K562 (cell line): ENCODE results near the gene NET1. TPM values are rescaled to one million over a fixed set of nuclear protein-coding genes. Genes with fewer than 3 reads are reported as not detected.
A peak's percentile ranks its signal among the peaks of the same experiment; 100 is the strongest.

ENCODE experiments used
- BCL6 ChIP-seq: fragments of 250-450 bp; sonication (Bioruptor Pico); IDR thresholded peaks from 2 replicates; pipeline ENCODE4 v1.4.0; 2020
- CHAMP1 ChIP-seq: fragments of 450-650 bp; IDR thresholded peaks from 2 replicates; pipeline ENCODE4 v1.6.1; 2016; ENCODE audit warnings: mild to moderate bottlenecking
- DNMT1 ChIP-seq: fragments of 450-650 bp; IDR thresholded peaks from 2 replicates; pipeline ENCODE4 v1.6.1; 2016; ENCODE audit warnings: antibody characterized with exemption, mild to moderate bottlenecking
- ETV1 ChIP-seq: fragments of 450-650 bp; conservative IDR thresholded peaks from 2 replicates; pipeline ENCODE4 v1.6.1; 2016; ENCODE audit warnings: missing genetic modification characterization, control low read depth, low read depth, missing compliant biosample characterization
- ETV5 ChIP-seq: sonication (generic); formaldehyde crosslinking; IDR thresholded peaks from 2 replicates; pipeline ENCODE4 v1.4.0; 2020; ENCODE audit warnings: low read depth, mild to moderate bottlenecking, missing genetic modification reagents
- FOXM1 ChIP-seq, 2 experiments: fragments of 450-650 bp in 1 of 2; sonication (generic) in 1 of 2; formaldehyde crosslinking in 1 of 2; IDR thresholded peaks; 2 replicates each; pipeline versions ENCODE4 v1.6.1 to v1.9.0; 2017 to 2022; ENCODE audit warnings: low read depth in 2 of 2, mild to moderate bottlenecking in 2 of 2, missing genetic modification reagents in 1 of 2, moderate library complexity in 1 of 2
- HDAC2 ChIP-seq: fragments of 450-650 bp; IDR thresholded peaks from 2 replicates; pipeline ENCODE4 v1.6.1; 2016; ENCODE audit warnings: mild to moderate bottlenecking
- JUND ChIP-seq, 2 experiments: IDR thresholded peaks; 2 replicates in 1 of 2; 3 replicates in 1 of 2; pipeline ENCODE4 v1.6.1; 2011; ENCODE audit warnings: borderline replicate concordance in 2 of 2, low read depth in 2 of 2, low read length in 2 of 2, improper control_type of control experiment in 1 of 2, missing biosample characterization in 1 of 2, missing genetic modification characterization in 1 of 2, missing genetic modification reagents in 1 of 2
- MAFK ChIP-seq: IDR thresholded peaks from 2 replicates; pipeline ENCODE4 v1.6.1; 2011; ENCODE audit warnings: low read length, improper control_type of control experiment
- MLX ChIP-seq, 2 experiments: fragments of 450-650 bp in 1 of 2; sonication (generic) in 1 of 2; formaldehyde crosslinking; conservative IDR thresholded peaks; 2 replicates each; pipeline versions ENCODE4 v1.4.0 to v1.8.1; 2020 to 2022; ENCODE audit warnings: mild to moderate bottlenecking in 1 of 2, missing genetic modification reagents in 1 of 2
- NCOA6 ChIP-seq: fragments of 450-650 bp; IDR thresholded peaks from 2 replicates; pipeline ENCODE4 v1.6.1; 2017; ENCODE audit warnings: mild to moderate bottlenecking
- NCOR1 ChIP-seq: fragments of 450-650 bp; IDR thresholded peaks from 2 replicates; pipeline ENCODE4 v1.6.1; 2016; ENCODE audit warnings: mild to moderate bottlenecking, moderate library complexity
- POLR2H ChIP-seq: IDR thresholded peaks from 2 replicates; pipeline ENCODE4 v1.6.1; 2016; ENCODE audit warnings: missing genetic modification characterization, low read depth, mild to moderate bottlenecking, control low read depth, missing compliant biosample characterization, moderate library complexity
- PRMT5 ChIP-seq: sonication (generic); formaldehyde crosslinking; IDR thresholded peaks from 2 replicates; pipeline ENCODE4 v1.5.0; 2020; ENCODE audit warnings: missing genetic modification reagents
- PRPF4 ChIP-seq: fragments of 200-400 bp; formaldehyde crosslinking; IDR thresholded peaks from one replicate; pipeline ENCODE4 v1.6.1; 2017; ENCODE audit warnings: low read length, low read depth, mild to moderate bottlenecking; ENCODE audit not compliant: insufficient read depth, poor library complexity, severe bottlenecking
- ZNF384 ChIP-seq: IDR thresholded peaks from 2 replicates; pipeline ENCODE4 v1.6.1; 2012; ENCODE audit warnings: low read depth, low read length, improper control_type of control experiment
- ZNF518B ChIP-seq: fragments of 250-450 bp; sonication (Bioruptor Pico); IDR thresholded peaks from 2 replicates; pipeline ENCODE4 v1.5.0; 2021; ENCODE audit warnings: mild to moderate bottlenecking, moderate library complexity
- ZNF699 ChIP-seq: fragments of 250-450 bp; sonication (Bioruptor Pico); IDR thresholded peaks from 2 replicates; pipeline ENCODE4 v1.8.0; 2021; ENCODE audit warnings: mild to moderate bottlenecking, moderate library complexity; ENCODE audit not compliant: insufficient replicate concordance
- polyA plus RNA-seq, 8 experiments: library from polyadenylated mRNA; depleted of rRNA in 4 of 8; stranded (reverse) in 5 of 8; unstranded in 3 of 8; fragments of >200 nt; fragmentation: Nextera tagmentation in 2 of 8; fragmentation: Illumina TruSeq in 1 of 8; extraction: Ambion mirVana in 2 of 8; extraction: Trizol in 1 of 8; gene quantifications; 2 replicates each; pipeline versions ENCODE4 v1.2.1 to v1.2.3, GENCODE V29; 2011 to 2014; ENCODE audit warnings: inconsistent platforms in 1 of 8, missing spikeins in 1 of 8
- total RNA-seq, 7 experiments: library from RNA; depleted of rRNA in 6 of 7; stranded (reverse); fragments of >200 nt in 6 of 7; fragmentation: Illumina TruSeq in 2 of 7; extraction: Trizol in 2 of 7; gene quantifications; 2 replicates each; pipeline versions ENCODE4 v1.2.1 to v1.2.3, GENCODE V29; 2011 to 2021; ENCODE audit warnings: low replicate concordance in 1 of 7
- TF ChIP-seq, protein P1 (sequence below): sonication (generic); formaldehyde crosslinking; IDR thresholded peaks from 2 replicates; pipeline ENCODE4 v1.8.0; 2022; ENCODE audit warnings: missing genetic modification reagents, mild to moderate bottlenecking, moderate library complexity, borderline replicate concordance

NET1 gene
- total and polyA plus RNA-seq, 9 of the 15 experiments (the other 6 are each of a cell fraction or from before 2014, with no cell fraction given) = 47.4 to 258 (median 106) TPM

DNA sequence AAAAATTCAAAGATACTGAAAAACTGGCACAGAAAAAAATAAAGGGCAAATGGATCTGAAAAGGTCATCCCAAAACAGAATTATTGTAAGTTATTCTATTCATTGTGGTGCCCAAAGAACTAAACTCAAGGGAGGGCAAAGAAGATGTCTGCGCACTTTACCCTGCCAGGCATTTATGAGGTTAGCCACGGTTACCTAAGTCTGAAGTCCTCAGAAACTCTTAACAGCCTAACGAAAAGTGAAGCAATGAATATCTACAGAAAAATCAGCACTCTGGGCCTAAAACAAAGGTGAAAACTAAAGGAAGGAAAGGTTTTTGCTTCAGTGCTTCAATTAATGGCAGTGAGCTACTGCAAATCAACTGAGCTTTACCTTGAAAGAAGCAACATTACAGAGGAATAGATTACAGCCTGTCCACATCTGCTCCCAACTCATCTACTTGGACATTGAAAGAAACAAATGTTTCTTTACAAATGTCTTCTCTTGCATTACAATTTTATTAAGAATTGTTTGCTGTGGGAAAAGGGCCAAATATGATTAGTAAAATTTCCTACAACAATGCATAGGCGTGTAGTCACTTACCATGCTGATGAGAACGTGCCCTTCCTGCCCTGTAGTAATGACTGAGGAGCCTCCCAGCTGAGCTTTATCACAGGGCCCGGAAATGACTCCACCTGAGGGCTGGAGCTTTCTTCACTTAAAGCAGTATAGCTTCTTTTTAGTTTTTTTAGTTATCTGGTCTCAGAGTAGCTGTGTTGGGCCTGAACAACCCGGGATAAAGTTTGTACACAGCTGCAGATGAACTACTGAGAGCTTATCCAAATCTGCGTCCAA lies 7.9 kb upstream of the NET1 start, which contains the start of gene TUBAL3 (continued):
- no peak for TF ChIP-seq ZNF518B (CRISPR knock-in tag)
- peak; percentile 60 for TF ChIP-seq ZNF384
- TF ChIP-seq ETV5 (CRISPR knock-in tag) = peak; percentile 71; the same call in 1 of the 2 replicates
- no peak for TF ChIP-seq BCL6 (CRISPR knock-in tag)
- TF ChIP-seq NCOR1 = peak; percentile 23; the same call in 1 of the 2 replicates
- TF ChIP-seq, protein P1, sequence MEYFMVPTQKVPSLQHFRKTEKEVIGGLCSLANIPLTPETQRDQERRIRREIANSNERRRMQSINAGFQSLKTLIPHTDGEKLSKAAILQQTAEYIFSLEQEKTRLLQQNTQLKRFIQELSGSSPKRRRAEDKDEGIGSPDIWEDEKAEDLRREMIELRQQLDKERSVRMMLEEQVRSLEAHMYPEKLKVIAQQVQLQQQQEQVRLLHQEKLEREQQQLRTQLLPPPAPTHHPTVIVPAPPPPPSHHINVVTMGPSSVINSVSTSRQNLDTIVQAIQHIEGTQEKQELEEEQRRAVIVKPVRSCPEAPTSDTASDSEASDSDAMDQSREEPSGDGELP = peak; percentile 78
- peak; percentile 54; the same call in 1 of the 2 replicates for TF ChIP-seq CHAMP1
- no peak for TF ChIP-seq PRPF4
- TF ChIP-seq HDAC2 = peak; percentile 38; the same call in 1 of the 2 replicates
- TF ChIP-seq ZNF699 = no peak
- TF ChIP-seq MAFK = no peak
- TF ChIP-seq MLX (CRISPR knock-in tag; conservative IDR thresholded peaks at IDR 0.05) = no peak
- TF ChIP-seq FOXM1 (IDR thresholded peaks at IDR 0.05; ENCODE audit: low read depth) = peak; percentile 44
- no peak for TF ChIP-seq FOXM1 (CRISPR knock-in tag; IDR thresholded peaks at IDR 0.05; ENCODE audit: low read depth)
- no peak for TF ChIP-seq DNMT1
- peak; percentile 89 for TF ChIP-seq ETV1
- TF ChIP-seq POLR2H (tag) = no peak
- no peak for TF ChIP-seq NCOA6
- TF ChIP-seq PRMT5 (CRISPR knock-in tag) = no peak
- peak; percentile 78; the same call in 1 of the 2 replicates for TF ChIP-seq JUND (IDR thresholded peaks at IDR 0.05; ENCODE audit: borderline replicate concordance, low read depth, low read length)
- peak; percentile 66; the same call in 1 of the 3 replicates for TF ChIP-seq JUND (tag; IDR thresholded peaks at IDR 0.05; ENCODE audit: borderline replicate concordance, low read depth, low read length)
